ENCODE data around the gene MICALL2. TPM values are rescaled to one million over a fixed set of nuclear protein-coding genes. Genes with fewer than 3 reads are reported as not detected.

Gene MICALL2
- total RNA-seq, 6 donors from 2014 or later, result 17.8 to 67.1 (median 42.4) TPM

- H3K27me3 ChIP-seq, result peaks cover 0 to 8% (median 2%) of the 10 kb centered on the region in 4 donors
- no peaks in the 10 kb centered on the region for H3K9me3 ChIP-seq
- H3K27ac ChIP-seq, result no peak overlapping the region
- no peak overlapping the region for H3K4me3 ChIP-seq
- H3K4me1 ChIP-seq, result peaks cover 0 to 10% (median 7%) of the 10 kb centered on the region in 4 donors
- TF ChIP-seq CTCF (IDR thresholded peaks at IDR 0.05), result no peak
- WGBS, 2 donors, result 83 to 84% methylated on average over 11 to 25 of the region's 25 CpGs
- DNase-seq (peak in 1 of 2 donors; percentile 63), ATAC-seq (ENCODE audit: low FRiP score in 2 of 2) (no peak)
- H3K36me3 ChIP-seq, result peaks cover 0 to 25% (median 9%) of the 10 kb centered on the region in 4 donors
These were observed 25.9 kb downstream of the MICALL2 start for GRCh38 chr7:1433128-1433920.

- H3K27me3 ChIP-seq, result peaks cover 0 to 8% (median 2%) of the 10 kb centered on the region in 4 donors
- peaks cover 0 to 10% (median 7%) of the 10 kb centered on the region in 4 donors for H3K4me1 ChIP-seq
- no peaks in the 10 kb centered on the region for H3K9me3 ChIP-seq
- no peak overlapping the region for H3K4me3 ChIP-seq
- peaks cover 0 to 17% (median 5%) of the 10 kb centered on the region in 4 donors for H3K36me3 ChIP-seq
- TF ChIP-seq CTCF (IDR thresholded peaks at IDR 0.05) (peak; percentile 92 to 100 (median 94)), POLR2A (IDR thresholded peaks at IDR 0.05) (no peak), POLR2AphosphoS5 (IDR thresholded peaks at IDR 0.05) (no peak), EP300 (IDR thresholded peaks at IDR 0.05) (no peak)
- peak; percentile 71 to 87 for DNase-seq
- WGBS, 2 donors, result 2 to 23% methylated on average over 12 to 30 of the region's 30 CpGs
- peak; percentile 72 to 82 for ATAC-seq (ENCODE audit: low FRiP score in 2 of 2)
- no peak overlapping the region for H3K27ac ChIP-seq
These were observed 26.7 kb downstream of the MICALL2 start for GRCh38 chr7:1432411-1433082.

- H3K36me3 ChIP-seq, result peaks cover 0 to 10% (median 2%) of the 10 kb centered on the region in 4 donors
- DNase-seq (peak in 1 of 2 donors; percentile 82), ATAC-seq (ENCODE audit: low FRiP score in 2 of 2) (no peak)
- WGBS, 2 donors, result 20 to 37% methylated on average over 1 to 10 of the region's 22 CpGs
- H3K27me3 ChIP-seq, result peaks cover 0 to 8% (median 2%) of the 10 kb centered on the region in 4 donors
- no peak overlapping the region for H3K27ac ChIP-seq
- H3K9me3 ChIP-seq, result no peaks in the 10 kb centered on the region
- TF ChIP-seq POLR2AphosphoS5 (IDR thresholded peaks at IDR 0.05), result no peak
- TF ChIP-seq POLR2A (IDR thresholded peaks at IDR 0.05), result no peak
- TF ChIP-seq CTCF (IDR thresholded peaks at IDR 0.05), result no peak
- no peak for TF ChIP-seq EP300 (IDR thresholded peaks at IDR 0.05)
- H3K4me1 ChIP-seq, result peaks cover 0 to 10% (median 7%) of the 10 kb centered on the region in 4 donors
- no peak overlapping the region for H3K4me3 ChIP-seq
These were observed 27.5 kb downstream of the MICALL2 start for GRCh38 chr7:1431634-1432380.

DNA sequence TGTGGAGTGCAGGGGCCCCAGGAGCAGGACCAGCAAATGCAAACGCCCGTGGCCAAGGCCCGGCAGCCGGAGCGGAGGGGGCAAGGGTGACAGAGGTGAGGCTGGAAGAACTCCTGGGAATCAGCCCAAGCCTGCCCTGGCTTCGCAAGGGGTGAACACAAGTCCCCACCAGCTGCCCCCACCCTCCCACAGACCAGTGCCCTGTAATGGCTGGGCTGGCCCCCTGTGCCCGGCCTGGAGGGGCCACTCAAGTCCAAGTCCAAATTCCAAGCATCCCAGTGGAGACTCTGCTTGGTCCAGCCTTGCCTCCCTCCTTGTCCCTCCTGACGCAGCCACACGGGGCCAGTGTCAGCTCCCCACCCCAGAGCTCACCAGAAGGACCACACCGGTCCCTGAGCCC lies 28.0 kb downstream of the MICALL2 start:
- H3K4me1 ChIP-seq, result peaks cover 0 to 10% (median 7%) of the 10 kb centered on the region in 4 donors
- H3K4me3 ChIP-seq, result no peak overlapping the region
- DNase-seq (peak in 1 of 2 donors; percentile 67), ATAC-seq (ENCODE audit: low FRiP score in 2 of 2) (no peak)
- H3K36me3 ChIP-seq, result peaks cover 0 to 5% (median 0%) of the 10 kb centered on the region in 4 donors
- no peak for TF ChIP-seq POLR2A (IDR thresholded peaks at IDR 0.05)
- no peak for TF ChIP-seq EP300 (IDR thresholded peaks at IDR 0.05)
- TF ChIP-seq POLR2AphosphoS5 (IDR thresholded peaks at IDR 0.05), result no peak
- no peak for TF ChIP-seq CTCF (IDR thresholded peaks at IDR 0.05)
- 44 to 61% methylated on average over 9 to 10 of the region's 10 CpGs for WGBS, 2 donors
- peaks cover 0 to 8% (median 2%) of the 10 kb centered on the region in 4 donors for H3K27me3 ChIP-seq
- no peaks in the 10 kb centered on the region for H3K9me3 ChIP-seq
- H3K27ac ChIP-seq, result no peak overlapping the region

Measured in upper lobe of left lung (tissue), 6 donors.